ENCODE measurements around the gene PSMB7. TPM values are rescaled to one million over a fixed set of nuclear protein-coding genes. Genes with fewer than 3 reads are reported as not detected.

The PSMB7 gene
- polyA plus RNA-seq, 1 of the 3 experiments (the other 2 are of a cell fraction) = 357 TPM

- TF ChIP-seq SMC3 (IDR thresholded peaks at IDR 0.05; ENCODE audit: low read depth, low read length) (no peak), RCOR1 (IDR thresholded peaks at IDR 0.05; ENCODE audit: low read length) (no peak), RAD21 (IDR thresholded peaks at IDR 0.05; ENCODE audit: low read length) (no peak), CHD2 (IDR thresholded peaks at IDR 0.05; ENCODE audit: low read length, partially characterized antibody) (no peak), EP300 (IDR thresholded peaks at IDR 0.05; ENCODE audit: borderline replicate concordance in 1 of 2, low read depth in 1 of 2, low read length in 1 of 2) (no peak)
- TF ChIP-seq, protein P1, sequence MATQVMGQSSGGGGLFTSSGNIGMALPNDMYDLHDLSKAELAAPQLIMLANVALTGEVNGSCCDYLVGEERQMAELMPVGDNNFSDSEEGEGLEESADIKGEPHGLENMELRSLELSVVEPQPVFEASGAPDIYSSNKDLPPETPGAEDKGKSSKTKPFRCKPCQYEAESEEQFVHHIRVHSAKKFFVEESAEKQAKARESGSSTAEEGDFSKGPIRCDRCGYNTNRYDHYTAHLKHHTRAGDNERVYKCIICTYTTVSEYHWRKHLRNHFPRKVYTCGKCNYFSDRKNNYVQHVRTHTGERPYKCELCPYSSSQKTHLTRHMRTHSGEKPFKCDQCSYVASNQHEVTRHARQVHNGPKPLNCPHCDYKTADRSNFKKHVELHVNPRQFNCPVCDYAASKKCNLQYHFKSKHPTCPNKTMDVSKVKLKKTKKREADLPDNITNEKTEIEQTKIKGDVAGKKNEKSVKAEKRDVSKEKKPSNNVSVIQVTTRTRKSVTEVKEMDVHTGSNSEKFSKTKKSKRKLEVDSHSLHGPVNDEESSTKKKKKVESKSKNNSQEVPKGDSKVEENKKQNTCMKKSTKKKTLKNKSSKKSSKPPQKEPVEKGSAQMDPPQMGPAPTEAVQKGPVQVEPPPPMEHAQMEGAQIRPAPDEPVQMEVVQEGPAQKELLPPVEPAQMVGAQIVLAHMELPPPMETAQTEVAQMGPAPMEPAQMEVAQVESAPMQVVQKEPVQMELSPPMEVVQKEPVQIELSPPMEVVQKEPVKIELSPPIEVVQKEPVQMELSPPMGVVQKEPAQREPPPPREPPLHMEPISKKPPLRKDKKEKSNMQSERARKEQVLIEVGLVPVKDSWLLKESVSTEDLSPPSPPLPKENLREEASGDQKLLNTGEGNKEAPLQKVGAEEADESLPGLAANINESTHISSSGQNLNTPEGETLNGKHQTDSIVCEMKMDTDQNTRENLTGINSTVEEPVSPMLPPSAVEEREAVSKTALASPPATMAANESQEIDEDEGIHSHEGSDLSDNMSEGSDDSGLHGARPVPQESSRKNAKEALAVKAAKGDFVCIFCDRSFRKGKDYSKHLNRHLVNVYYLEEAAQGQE (IDR thresholded peaks at IDR 0.05; ENCODE audit: low read depth, low read length) = no peak
Measured at GRCh38 chr9:124343533-124344290, 71.5 kb downstream of the PSMB7 start (continued).

DNA sequence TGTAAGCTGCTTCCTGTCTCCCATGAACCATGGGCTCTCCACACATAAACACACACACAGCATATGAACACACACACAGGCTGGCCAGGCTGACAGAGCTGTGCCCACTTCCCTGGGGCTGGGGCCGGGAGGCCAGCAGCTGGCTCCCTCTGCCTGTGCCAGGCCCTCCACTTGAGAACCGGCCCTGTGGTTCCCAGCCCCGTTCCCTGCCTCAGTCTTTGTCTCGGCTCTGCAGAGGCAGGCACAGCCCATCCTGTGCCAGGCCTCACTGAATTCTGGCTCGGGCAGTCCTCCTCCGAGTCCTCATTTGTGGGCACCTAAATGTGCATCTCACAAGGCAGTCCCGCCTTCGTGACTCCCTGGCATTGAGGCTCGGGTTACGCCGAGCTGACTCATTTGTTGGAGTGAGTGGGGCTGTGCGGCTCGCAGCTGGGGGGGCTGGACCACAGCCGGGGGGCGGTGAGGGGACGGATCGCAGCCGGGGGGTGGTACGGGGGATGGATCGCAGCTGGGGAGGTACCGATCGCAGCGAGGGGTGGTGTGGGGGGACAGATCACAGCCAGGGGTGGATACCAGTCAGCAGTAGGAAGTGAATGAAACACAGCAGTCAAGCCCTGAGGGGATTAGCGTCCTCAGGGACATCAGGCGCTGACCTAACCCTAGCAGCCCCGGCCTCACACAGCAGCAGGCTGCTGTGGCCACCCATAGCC is 72.3 kb downstream of the PSMB7 start:
- Histone ChIP-seq H2AFZ (ENCODE audit: low read depth) (no peak overlapping the region), H4K20me1 (ENCODE audit: insufficient read depth) (no peaks in the 10 kb centered on the region), H3K4me1 (ENCODE audit: control insufficient read depth in 1 of 2, insufficient read depth in 2 of 2, low read depth in 1 of 2, low read length in 1 of 2) (peaks cover 15 to 16% of the 10 kb centered on the region in 2 experiments; a peak in 3 of 4 replicates), H3K27ac (ENCODE audit: low read depth in 2 of 2, low read length in 1 of 2) (peak overlapping the region; percentile 20 to 78; a peak in 3 of 4 replicates), H3K4me2 (peak overlapping the region; percentile 68; the same call in 1 of the 2 replicates), H3K36me3 (replicated peaks in 1 of 2; ENCODE audit: control insufficient read depth in 1 of 2, insufficient read depth in 2 of 2, low read length in 1 of 2) (peaks cover 8 to 39% of the 10 kb centered on the region in 2 experiments), H3K79me2 (ENCODE audit: insufficient read depth) (no peaks in the 10 kb centered on the region), H3K27me3 (ENCODE audit: insufficient read depth) (no peaks in the 10 kb centered on the region), H3F3A (replicated peaks; ENCODE audit: insufficient read depth) (peaks cover 13% of the 10 kb centered on the region), H3K9ac (peak overlapping the region; percentile 34; the same call in 1 of the 2 replicates), H3K9me3 (no peaks in the 10 kb centered on the region), H3K4me3 (ENCODE audit: low read depth in 2 of 2, low read length in 1 of 2) (no peak overlapping the region), H3K9me2 (no peaks in the 10 kb centered on the region)
- POLR2A ChIA-PET = no interaction called here
- 15% methylated on average over 17 of the region's 26 CpGs for WGBS (ENCODE audit: low lambda C conversion rate)
- DNase-seq = no peak
- CTCF ChIA-PET = interaction anchor here (1.1 to 1.7 kb wide), 3 partner anchors 15 to 216 kb away, joined by 3 to 6 read pairs (median 4); no protein-coding TSS in a partner anchor
- TF ChIP-seq NFIC (IDR thresholded peaks at IDR 0.05; ENCODE audit: borderline replicate concordance) = peak; percentile 52; the same call in 1 of the 2 replicates
- no peak for TF ChIP-seq CHD2 (IDR thresholded peaks at IDR 0.05; ENCODE audit: low read length, partially characterized antibody)
- TF ChIP-seq MAX (IDR thresholded peaks at IDR 0.05; ENCODE audit: low read depth) = peak; percentile 83
- TF ChIP-seq FOSL2 (IDR thresholded peaks at IDR 0.05; ENCODE audit: borderline replicate concordance, low read depth) = peak; percentile 92
- TF ChIP-seq, protein P2, sequence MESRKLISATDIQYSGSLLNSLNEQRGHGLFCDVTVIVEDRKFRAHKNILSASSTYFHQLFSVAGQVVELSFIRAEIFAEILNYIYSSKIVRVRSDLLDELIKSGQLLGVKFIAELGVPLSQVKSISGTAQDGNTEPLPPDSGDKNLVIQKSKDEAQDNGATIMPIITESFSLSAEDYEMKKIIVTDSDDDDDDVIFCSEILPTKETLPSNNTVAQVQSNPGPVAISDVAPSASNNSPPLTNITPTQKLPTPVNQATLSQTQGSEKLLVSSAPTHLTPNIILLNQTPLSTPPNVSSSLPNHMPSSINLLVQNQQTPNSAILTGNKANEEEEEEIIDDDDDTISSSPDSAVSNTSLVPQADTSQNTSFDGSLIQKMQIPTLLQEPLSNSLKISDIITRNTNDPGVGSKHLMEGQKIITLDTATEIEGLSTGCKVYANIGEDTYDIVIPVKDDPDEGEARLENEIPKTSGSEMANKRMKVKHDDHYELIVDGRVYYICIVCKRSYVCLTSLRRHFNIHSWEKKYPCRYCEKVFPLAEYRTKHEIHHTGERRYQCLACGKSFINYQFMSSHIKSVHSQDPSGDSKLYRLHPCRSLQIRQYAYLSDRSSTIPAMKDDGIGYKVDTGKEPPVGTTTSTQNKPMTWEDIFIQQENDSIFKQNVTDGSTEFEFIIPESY (IDR thresholded peaks at IDR 0.05; ENCODE audit: borderline replicate concordance, low read depth) = no peak; the same call in 1 of the 2 replicates
- TF ChIP-seq JUND (IDR thresholded peaks at IDR 0.05) = peak; percentile 82
- TF ChIP-seq SMC3 (IDR thresholded peaks at IDR 0.05; ENCODE audit: low read depth, low read length) = no peak
- peak; percentile 61; the same call in 1 of the 2 replicates for TF ChIP-seq TCF12 (IDR thresholded peaks at IDR 0.05)
- TF ChIP-seq USF1 (IDR thresholded peaks at IDR 0.05; ENCODE audit: borderline replicate concordance, low read depth) = no peak
- TF ChIP-seq POLR2AphosphoS5 (IDR thresholded peaks at IDR 0.05; ENCODE audit: low read depth, low read length) = peak; percentile 49
- 0 out of 2 replicates have a peak, but pooled peaks have one; percentile 11 for TF ChIP-seq TEAD4 (IDR thresholded peaks at IDR 0.05; ENCODE audit: borderline replicate concordance, insufficient read depth)
- TF ChIP-seq PBX3 (IDR thresholded peaks at IDR 0.05) = peak; percentile 45
- no peak for TF ChIP-seq TAF1 (IDR thresholded peaks at IDR 0.05; ENCODE audit: borderline replicate concordance, low read depth, low read length)
